Fibroblast of gingiva (primary cell): ENCODE results near the gene EPHB4.
A peak's percentile ranks its signal among the peaks of the same experiment; 100 is the strongest.
"Not testable (repeated sequence)": the region's sequence is repeated elsewhere in the genome, so short reads cannot be mapped to it uniquely, and the experiment has no call there.

Source experiments
- DNase-seq: peaks from one replicate; pipeline ENCODE4 v3.0.0-alpha.2; 2011; ENCODE audit warnings: low read depth

EPHB4 gene

GRCh38 chr7:100785878-100786277 lies 41.4 kb downstream of the EPHB4 start:
- DNase-seq, result no peak

- DNase-seq, result no peak
Observed at GRCh38 chr7:100783804-100784203, 43.5 kb downstream of the EPHB4 start.

- no peak for DNase-seq
Observed at GRCh38 chr7:100781255-100781654, 46.1 kb downstream of the EPHB4 start.

DNA sequence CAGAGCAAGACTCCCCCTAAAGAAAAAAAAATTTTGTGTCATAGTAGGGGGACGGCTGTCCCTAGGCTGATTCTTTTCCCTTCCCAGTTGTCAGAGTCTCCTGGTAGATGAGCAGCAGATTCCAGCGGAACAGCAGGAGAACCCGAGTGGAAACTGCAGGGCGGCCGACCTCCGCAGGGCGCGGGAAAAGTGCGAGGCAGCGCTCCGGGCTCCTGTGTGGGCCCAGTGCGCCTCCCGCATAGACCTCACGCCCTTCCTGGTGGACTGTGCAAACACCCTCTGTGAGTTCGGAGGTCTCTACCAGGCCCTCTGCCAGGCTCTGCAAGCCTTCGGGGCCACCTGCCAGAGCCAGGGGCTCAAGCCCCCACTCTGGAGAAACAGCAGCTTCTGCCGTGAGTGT lies 48.0 kb downstream of the EPHB4 start:
- no peak for DNase-seq

DNA sequence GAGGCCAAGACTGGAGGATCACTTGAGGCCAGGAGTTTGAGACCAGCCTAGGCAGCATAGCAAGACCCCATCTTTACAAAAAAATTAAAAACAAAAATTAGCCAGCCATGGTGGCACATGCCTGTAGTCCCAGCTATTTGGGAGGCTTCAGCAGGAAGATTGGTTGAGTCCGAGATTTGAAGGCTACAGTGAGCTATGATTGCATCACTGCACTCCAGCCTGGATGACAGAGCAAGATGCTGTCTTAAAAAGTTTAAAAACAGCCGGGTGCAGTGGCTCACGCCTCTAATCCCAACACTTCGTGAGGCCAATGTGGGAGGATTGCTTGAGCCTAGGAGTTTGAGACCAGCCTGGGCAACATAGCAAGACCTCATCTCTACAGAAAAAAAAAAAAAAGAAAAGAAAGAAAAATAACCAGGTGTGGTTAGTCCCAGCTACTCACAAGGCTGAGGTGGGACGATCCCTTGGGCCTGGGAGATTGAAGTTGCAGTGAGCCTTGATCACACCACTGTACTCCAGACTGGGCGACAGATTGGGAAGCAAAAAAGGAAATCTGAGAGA lies 49.2 kb downstream of the EPHB4 start:
- DNase-seq, result no peak

GRCh38 chr7:100773491-100773890 lies 53.8 kb downstream of the EPHB4 start:
- no peak for DNase-seq

GRCh38 chr7:100768784-100769183 lies 58.5 kb downstream of the EPHB4 start:
- no peak for DNase-seq

DNA sequence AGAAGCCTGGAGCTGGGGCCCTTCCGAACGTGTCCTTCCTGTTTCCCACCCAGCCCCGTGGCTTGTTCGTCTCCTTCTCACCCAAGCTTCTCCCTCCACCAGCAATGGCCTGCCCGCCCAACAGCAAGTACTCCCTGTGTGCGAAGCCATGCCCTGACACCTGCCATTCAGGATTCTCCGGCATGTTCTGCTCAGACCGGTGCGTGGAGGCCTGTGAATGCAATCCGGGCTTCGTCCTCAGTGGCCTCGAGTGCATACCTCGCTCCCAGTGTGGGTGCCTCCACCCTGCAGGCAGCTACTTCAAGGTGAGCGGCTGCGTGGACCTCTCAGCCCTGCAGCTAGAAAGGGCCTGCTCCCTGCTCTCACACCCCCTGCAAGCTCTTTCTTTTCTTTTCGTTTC lies 62.1 kb downstream of the EPHB4 start:
- DNase-seq, result no peak

GRCh38 chr7:100764841-100765240 lies 62.5 kb downstream of the EPHB4 start:
- DNase-seq, result no peak

DNA sequence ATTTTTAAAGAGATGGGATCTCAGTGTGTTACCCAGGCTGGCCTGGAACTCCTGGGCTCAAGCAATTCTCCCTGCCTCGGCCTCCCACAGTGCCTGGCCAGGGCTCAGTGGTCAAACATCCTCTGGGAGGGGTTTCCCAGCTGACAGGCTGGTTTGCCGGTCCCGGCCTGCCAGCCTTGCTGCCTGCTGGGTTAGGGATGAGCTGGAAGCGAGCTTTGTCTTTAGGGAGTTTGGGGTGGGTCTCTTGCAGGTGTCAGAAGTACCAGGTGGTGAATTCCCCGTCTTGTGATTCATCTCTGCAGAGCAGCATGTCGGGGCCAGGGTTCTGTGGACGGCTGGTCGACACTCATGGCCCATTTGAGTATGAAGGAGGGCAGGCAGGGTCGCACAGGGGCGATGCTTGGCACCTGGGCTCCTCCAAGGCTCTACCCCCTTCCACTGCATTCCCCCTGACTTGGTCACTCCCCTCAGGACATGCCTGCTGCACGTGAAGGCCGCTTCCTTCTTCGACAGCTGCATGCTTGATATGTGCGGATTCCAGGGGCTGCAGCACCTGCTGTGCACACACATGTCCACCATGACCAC lies 63.7 kb downstream of the EPHB4 start:
- no peak for DNase-seq

GRCh38 chr7:100762841-100763240 lies 64.5 kb downstream of the EPHB4 start:
- not testable (repeated sequence) for DNase-seq

DNA sequence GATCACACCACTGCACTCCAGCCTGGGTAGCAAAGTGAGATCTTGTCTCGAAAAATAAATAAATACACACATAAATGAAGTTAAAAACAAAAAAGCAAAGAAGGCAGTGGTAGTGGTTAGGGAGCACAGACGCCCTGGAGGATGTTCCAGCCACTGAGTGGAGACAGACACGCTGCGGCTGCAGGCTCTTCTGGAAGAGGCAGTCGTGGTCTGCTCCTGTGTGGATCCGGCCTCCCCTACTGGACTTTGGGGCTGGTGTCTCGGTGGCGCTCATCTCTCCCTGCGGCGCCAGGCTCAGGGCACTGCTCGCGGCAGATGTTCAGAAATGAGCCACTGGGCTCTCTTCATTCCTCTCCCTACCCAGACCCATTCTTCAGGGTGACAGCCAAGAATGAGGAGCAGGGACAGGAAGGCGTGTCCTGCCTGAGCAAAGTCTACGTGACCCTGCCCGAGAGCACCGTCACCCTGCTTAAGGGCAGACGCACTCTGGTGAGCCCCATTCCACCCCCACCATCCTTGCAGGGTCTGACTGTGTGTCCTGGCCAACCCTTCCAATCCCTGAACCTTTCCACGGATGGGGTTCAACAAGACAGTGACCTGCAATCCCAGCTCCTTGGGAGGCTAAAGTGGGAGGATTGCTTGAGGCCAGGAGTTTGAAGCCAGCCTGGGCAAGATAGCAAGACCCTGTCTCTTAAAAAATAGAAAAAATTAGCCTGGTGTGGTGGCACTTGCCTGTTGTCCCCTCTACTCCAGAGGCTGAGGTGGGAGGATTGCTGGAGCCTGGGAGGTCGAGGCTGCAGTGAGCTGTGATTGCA lies 67.8 kb downstream of the EPHB4 start:
- no peak for DNase-seq

DNA sequence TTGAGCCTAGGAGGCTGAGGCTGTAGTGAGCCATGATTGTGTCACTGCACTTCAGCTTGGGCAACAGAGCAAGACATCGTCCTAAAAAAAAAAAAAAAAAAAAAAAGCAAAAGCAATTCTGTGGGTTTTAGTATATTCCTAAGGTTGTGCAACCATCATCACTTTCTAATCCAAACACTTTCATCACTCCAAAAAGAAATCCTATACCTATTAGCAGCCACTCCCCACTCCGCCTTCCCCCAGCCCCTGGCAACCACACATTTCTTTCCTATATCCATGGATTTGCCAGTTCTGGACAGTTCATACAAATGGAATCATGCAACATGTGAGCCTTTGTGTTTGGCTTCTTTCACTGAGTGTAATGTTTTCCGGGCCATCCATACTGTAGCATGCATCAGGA lies 73.6 kb downstream of the EPHB4 start:
- DNase-seq, result peak; percentile 87

DNA sequence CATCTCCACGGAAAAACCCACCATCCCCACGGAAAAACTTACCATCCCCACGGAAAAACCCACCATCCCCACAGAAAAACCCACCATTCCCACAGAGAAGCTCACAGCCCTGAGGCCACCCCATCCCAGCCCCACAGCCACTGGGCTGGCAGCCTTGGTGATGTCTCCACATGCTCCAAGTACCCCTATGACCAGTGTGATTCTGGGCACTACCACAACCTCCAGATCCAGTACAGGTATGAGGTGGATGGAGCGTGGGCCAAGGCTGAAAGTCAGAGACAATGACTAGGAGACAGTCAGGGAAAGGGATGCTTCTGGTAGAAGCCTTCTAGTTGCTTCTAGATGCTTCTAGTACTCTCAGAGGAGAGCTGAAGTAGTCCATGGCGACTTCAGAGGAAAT lies 74.3 kb downstream of the EPHB4 start:
- DNase-seq, result no peak
